ENCODE data around the gene PHF19.

The PHF19 gene

DNA sequence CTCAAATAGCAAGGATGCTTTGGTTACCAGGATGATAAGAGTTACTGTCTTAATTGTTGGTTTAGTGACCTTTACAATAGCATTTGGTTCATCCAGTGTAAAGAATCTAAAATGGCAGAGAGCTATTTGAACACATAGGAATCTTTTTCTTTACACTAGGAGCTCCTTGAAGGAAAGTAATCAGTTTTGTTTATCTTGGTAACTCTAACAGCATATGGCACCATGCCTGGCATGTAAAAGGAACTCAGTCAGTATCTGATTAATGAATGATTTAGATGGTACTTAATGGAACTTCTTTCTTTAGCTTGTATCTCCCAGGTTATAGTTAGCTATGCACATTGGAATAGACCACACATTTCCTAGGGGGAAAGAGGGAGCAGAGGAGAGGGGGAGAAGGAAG lies 44.2 kb downstream of the PHF19 start:
- Histone ChIP-seq H3K4me1 (peaks cover 8% of the 10 kb centered on the region), H3K36me3 (replicated peaks) (no peaks in the 10 kb centered on the region), H3K4me3 (no peak overlapping the region), H3K9me3 (no peaks in the 10 kb centered on the region), H3K27me3 (ENCODE audit: low read depth) (no peaks in the 10 kb centered on the region)
- in situ Hi-C loops (cut with MboI; ENCODE audit: low sequenced_read_pairs), result no loop called here
- no peak for DNase-seq (ENCODE audit: low spot score in 2 of 2)

- Histone ChIP-seq H3K4me1 (peaks cover 8% of the 10 kb centered on the region), H3K4me3 (no peak overlapping the region), H3K36me3 (replicated peaks) (no peaks in the 10 kb centered on the region), H3K27me3 (ENCODE audit: low read depth) (no peaks in the 10 kb centered on the region), H3K9me3 (no peaks in the 10 kb centered on the region)
- no peak for DNase-seq (ENCODE audit: low spot score in 2 of 2)
- in situ Hi-C loops (cut with MboI; ENCODE audit: low sequenced_read_pairs), result no loop called here
These were observed 46.1 kb downstream of the PHF19 start for GRCh38 chr9:120830865-120831264.

DNA sequence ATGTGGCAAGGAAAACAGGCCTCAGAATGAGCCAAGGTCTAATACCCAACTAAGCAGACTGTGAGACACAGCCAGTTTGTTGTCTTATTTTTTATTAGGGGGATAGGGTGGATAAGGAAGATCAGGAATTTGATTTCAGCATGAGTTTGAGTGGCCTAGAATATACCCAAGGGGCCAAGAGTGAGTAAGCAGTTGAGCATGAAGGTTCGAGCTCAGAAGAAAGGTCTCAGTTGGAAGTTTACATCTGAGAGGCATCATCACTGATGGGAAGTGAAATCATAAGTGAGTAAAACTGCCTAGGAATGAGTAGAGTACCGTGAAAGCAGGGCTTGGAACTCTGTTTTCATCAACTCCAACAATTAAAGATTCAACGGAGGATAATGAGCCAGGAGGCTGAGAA lies 46.8 kb downstream of the PHF19 start:
- no peaks in the 10 kb centered on the region for H3K36me3 ChIP-seq (replicated peaks)
- no peaks in the 10 kb centered on the region for H3K27me3 ChIP-seq (ENCODE audit: low read depth)
- H3K9me3 ChIP-seq, result no peaks in the 10 kb centered on the region
- H3K4me3 ChIP-seq, result no peak overlapping the region
- no peak for DNase-seq (ENCODE audit: low spot score in 2 of 2)
- in situ Hi-C loops (cut with MboI; ENCODE audit: low sequenced_read_pairs), result no loop called here
- H3K4me1 ChIP-seq, result peaks cover 8% of the 10 kb centered on the region

DNA sequence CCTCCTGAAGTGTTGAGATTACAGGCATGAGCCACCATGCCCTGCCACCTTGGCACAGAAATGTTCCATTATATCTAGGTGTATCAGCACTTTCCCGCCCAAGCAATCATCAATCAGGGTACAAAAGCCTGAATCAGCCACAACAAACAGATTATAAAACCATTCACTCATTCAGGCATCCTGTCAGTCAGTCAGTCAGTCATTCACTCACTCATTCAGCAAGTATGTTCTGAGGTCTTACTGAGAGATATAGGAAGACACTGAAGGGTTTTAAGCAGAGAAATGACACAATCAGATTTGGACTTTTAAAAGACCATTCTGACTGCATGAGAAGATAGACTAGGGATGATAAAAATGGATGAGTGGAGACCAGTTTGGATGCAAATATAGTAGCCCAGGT lies 47.3 kb downstream of the PHF19 start:
- DNase-seq (ENCODE audit: low spot score in 2 of 2), result no peak
- Histone ChIP-seq H3K36me3 (replicated peaks) (no peaks in the 10 kb centered on the region), H3K4me3 (no peak overlapping the region), H3K4me1 (peaks cover 8% of the 10 kb centered on the region), H3K27me3 (ENCODE audit: low read depth) (no peaks in the 10 kb centered on the region), H3K9me3 (no peaks in the 10 kb centered on the region)
- in situ Hi-C loops (cut with MboI; ENCODE audit: low sequenced_read_pairs), result no loop called here

DNA sequence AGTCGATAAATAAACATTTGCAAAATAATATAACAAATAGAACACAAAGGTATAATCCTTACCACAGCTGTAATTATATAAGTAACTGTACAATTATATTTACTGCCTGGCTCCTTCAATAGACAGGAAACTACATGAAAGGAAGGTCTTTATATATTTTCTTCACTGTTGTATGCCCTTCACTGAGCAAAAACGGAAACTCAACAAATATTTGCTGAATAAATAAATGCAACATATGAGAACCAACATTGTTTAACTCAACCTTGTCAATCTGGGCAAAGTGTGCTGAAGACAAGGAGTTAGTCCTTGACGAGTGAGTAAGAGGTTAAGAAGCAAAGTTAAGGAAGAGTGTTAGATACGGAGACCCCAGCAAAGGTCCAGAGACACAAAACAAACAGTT lies 56.9 kb downstream of the PHF19 start:
- Histone ChIP-seq H3K4me1 (peaks cover 8% of the 10 kb centered on the region), H3K9me3 (no peaks in the 10 kb centered on the region), H3K27me3 (ENCODE audit: low read depth) (no peaks in the 10 kb centered on the region), H3K4me3 (no peak overlapping the region), H3K36me3 (replicated peaks) (no peaks in the 10 kb centered on the region)
- DNase-seq (ENCODE audit: low spot score in 2 of 2), result no peak
- in situ Hi-C loops (cut with MboI; ENCODE audit: low sequenced_read_pairs), result no loop called here

- H3K4me3 ChIP-seq, result no peak overlapping the region
- no peaks in the 10 kb centered on the region for H3K27me3 ChIP-seq (ENCODE audit: low read depth)
- H3K9me3 ChIP-seq, result no peaks in the 10 kb centered on the region
- H3K4me1 ChIP-seq, result peaks cover 8% of the 10 kb centered on the region
- no peak for DNase-seq (ENCODE audit: low spot score in 2 of 2)
- H3K36me3 ChIP-seq (replicated peaks), result no peaks in the 10 kb centered on the region
- in situ Hi-C loops (cut with MboI; ENCODE audit: low sequenced_read_pairs), result no loop called here
These were observed 58.4 kb downstream of the PHF19 start for GRCh38 chr9:120818595-120818994.

GRCh38 chr9:120815075-120815474 lies 61.9 kb downstream of the PHF19 start:
- no peaks in the 10 kb centered on the region for H3K36me3 ChIP-seq (replicated peaks)
- in situ Hi-C loops (cut with MboI; ENCODE audit: low sequenced_read_pairs), result no loop called here
- H3K9me3 ChIP-seq, result no peaks in the 10 kb centered on the region
- H3K4me3 ChIP-seq, result no peak overlapping the region
- H3K27me3 ChIP-seq (ENCODE audit: low read depth), result no peaks in the 10 kb centered on the region
- H3K4me1 ChIP-seq, result peaks cover 8% of the 10 kb centered on the region
- DNase-seq (ENCODE audit: low spot score in 2 of 2), result no peak

GRCh38 chr9:120808931-120809330 lies 68.1 kb downstream of the PHF19 start:
- Histone ChIP-seq H3K27me3 (ENCODE audit: low read depth) (no peaks in the 10 kb centered on the region), H3K9me3 (peaks cover 7% of the 10 kb centered on the region; the same call in 1 of the 2 replicates), H3K4me1 (no peaks in the 10 kb centered on the region; the same call in 1 of the 2 replicates), H3K36me3 (replicated peaks) (no peaks in the 10 kb centered on the region), H3K4me3 (no peak overlapping the region)
- no peak for DNase-seq (ENCODE audit: low spot score in 2 of 2)
- in situ Hi-C loops (cut with MboI; ENCODE audit: low sequenced_read_pairs), result no loop called here

- H3K36me3 ChIP-seq (replicated peaks), result no peaks in the 10 kb centered on the region
- no peak for DNase-seq (ENCODE audit: low spot score in 2 of 2)
- in situ Hi-C loops (cut with MboI; ENCODE audit: low sequenced_read_pairs), result no loop called here
- peaks cover 9% of the 10 kb centered on the region; the same call in 1 of the 2 replicates for H3K9me3 ChIP-seq
- H3K4me3 ChIP-seq, result no peak overlapping the region
- no peaks in the 10 kb centered on the region; the same call in 1 of the 2 replicates for H3K4me1 ChIP-seq
- no peaks in the 10 kb centered on the region for H3K27me3 ChIP-seq (ENCODE audit: low read depth)
These were observed 69.2 kb downstream of the PHF19 start for GRCh38 chr9:120807607-120808379.

Data from HAP-1 (cell line).